K562 (cell line): ENCODE data around the gene MDC1.

ENCODE experiments used
- AFF4 ChIP-seq: sonication (generic); formaldehyde crosslinking; IDR thresholded peaks from 2 replicates; pipeline ENCODE4 v1.8.0; 2023; ENCODE audit warnings: mild to moderate bottlenecking, missing genetic modification reagents
- CTCF ChIP-seq, 3 experiments: IDR thresholded peaks in 2 of 3; conservative IDR thresholded peaks in 1 of 3; 2 replicates each; pipeline ENCODE4 v1.5.1; 2011 to 2012; ENCODE audit warnings: low read length in 3 of 3, mild to moderate bottlenecking in 3 of 3, control low read depth in 2 of 3, improper control_type of control experiment in 1 of 3, inconsistent platforms in 1 of 3, low read depth in 1 of 3, mixed read lengths in 1 of 3, moderate library complexity in 1 of 3; ENCODE audit not compliant: insufficient read depth in 2 of 3
- EGR1 ChIP-seq: fragments of 450-650 bp; conservative IDR thresholded peaks from 2 replicates; pipeline ENCODE4 v1.6.1; 2017; ENCODE audit warnings: mild to moderate bottlenecking
- HNRNPUL1 ChIP-seq: fragments of 200-400 bp; formaldehyde crosslinking; IDR thresholded peaks from 2 replicates; pipeline ENCODE4 v1.6.1; 2017; ENCODE audit warnings: low read length
- NR2C1 ChIP-seq, 2 experiments: fragments of 450-650 bp; IDR thresholded peaks; 2 replicates each; pipeline ENCODE4 v1.6.1; 2017; ENCODE audit warnings: mild to moderate bottlenecking in 2 of 2, antibody characterized with exemption in 1 of 2, inconsistent platforms in 1 of 2, missing compliant biosample characterization in 1 of 2, missing genetic modification characterization in 1 of 2
- SMAD1 ChIP-seq: fragments of 150-350 bp; IDR thresholded peaks from 2 replicates; pipeline ENCODE4 v1.6.1; 2014; ENCODE audit warnings: low read length, low read depth; ENCODE audit not compliant: partially characterized antibody
- SREBF2 ChIP-seq: sonication (generic); formaldehyde crosslinking; IDR thresholded peaks from 2 replicates; pipeline ENCODE4 v1.4.0; 2020; ENCODE audit warnings: mild to moderate bottlenecking, missing genetic modification reagents
- SRF ChIP-seq, 2 experiments: fragments of 250-450, 450-650 bp in 1 of 2; sonication (Bioruptor Pico) in 1 of 2; sonication (generic) in 1 of 2; formaldehyde crosslinking; IDR thresholded peaks; 2 replicates each; pipeline versions ENCODE4 v1.5.0 to v1.5.1; 2020 to 2022; ENCODE audit warnings: mild to moderate bottlenecking in 1 of 2, missing genetic modification reagents in 1 of 2
- USF1 ChIP-seq: sonication (generic); formaldehyde crosslinking; IDR thresholded peaks from 2 replicates; pipeline ENCODE4 v1.9.0; 2022; ENCODE audit warnings: mild to moderate bottlenecking, missing genetic modification reagents
- ZNF212 ChIP-seq: fragments of 450-650 bp; formaldehyde crosslinking; IDR thresholded peaks from 2 replicates; pipeline ENCODE4 v1.4.0; 2020; ENCODE audit warnings: mild to moderate bottlenecking
- ZNF347 ChIP-seq: fragments of 450-650 bp; formaldehyde crosslinking; IDR thresholded peaks from 2 replicates; pipeline ENCODE4 v1.4.0; 2020; ENCODE audit warnings: low read depth, mild to moderate bottlenecking, moderate library complexity

GRCh38 chr6:30696432-30696831 is 20.6 kb downstream of the MDC1 start:
- TF ChIP-seq CTCF (IDR thresholded peaks at IDR 0.05 in 2 of 3, conservative IDR thresholded peaks at IDR 0.05 in 1 of 3; ENCODE audit: insufficient read depth in 2 of 3, low read depth in 1 of 3, low read length in 3 of 3) (no peak), ZNF347 (CRISPR knock-in tag) (no peak), EGR1 (no peak), HNRNPUL1 (no peak), AFF4 (CRISPR knock-in tag) (no peak), SRF (CRISPR knock-in tag; IDR thresholded peaks at IDR 0.05) (no peak), NR2C1 (IDR thresholded peaks at IDR 0.05) (no peak), NR2C1 (tag; IDR thresholded peaks at IDR 0.05) (no peak), SREBF2 (CRISPR knock-in tag) (no peak), SMAD1 (no peak), USF1 (CRISPR knock-in tag) (no peak), ZNF212 (CRISPR knock-in tag) (no peak)
